A549 (cell line): Measurements from ENCODE around the gene RBM24.

ENCODE experiments used
- FOSL2 ChIP-seq, 2 experiments: fragments of 450-650 bp in 1 of 2; fragments of >200 bp in 1 of 2; sonication (Bioruptor Twin) in 1 of 2; formaldehyde crosslinking; IDR thresholded peaks; 2 replicates each; pipeline versions ENCODE4 v1.5.0 to v1.6.1; 2016 to 2020; ENCODE audit warnings: mild to moderate bottlenecking in 1 of 2, moderate library complexity in 1 of 2
- JUN ChIP-seq, 2 experiments: fragments of >200 bp; sonication (Bioruptor Twin); formaldehyde crosslinking; IDR thresholded peaks; 2 replicates in 1 of 2; 3 replicates in 1 of 2; pipeline ENCODE4 v1.6.1; 2016 to 2017
- POLR2AphosphoS2 ChIP-seq: conservative IDR thresholded peaks from 2 replicates; pipeline ENCODE4 v1.6.1; 2012; ENCODE audit warnings: low read length, improper control_type of control experiment, inconsistent platforms
- ZFP36 ChIP-seq: fragments of 450-650 bp; IDR thresholded peaks from 2 replicates; pipeline ENCODE4 v1.6.1; 2014; ENCODE audit warnings: borderline replicate concordance; ENCODE audit not compliant: partially characterized antibody
- TF ChIP-seq, protein P1 (sequence below): fragments of >200 bp; sonication (Bioruptor Twin); formaldehyde crosslinking; IDR thresholded peaks from 3 replicates; pipeline ENCODE4 v1.5.1; 2016
- TF ChIP-seq, protein P2 (sequence below): fragments of 200-600 bp; sonication (generic); IDR thresholded peaks from 2 replicates; pipeline ENCODE4 v1.6.1; 2016; ENCODE audit warnings: antibody characterized with exemption, mild to moderate bottlenecking, moderate library complexity
- TF ChIP-seq, protein P3 (sequence below): fragments of 450-650 bp; IDR thresholded peaks from 2 replicates; pipeline ENCODE4 v1.6.1; 2014; ENCODE audit warnings: antibody characterized with exemption

DNA sequence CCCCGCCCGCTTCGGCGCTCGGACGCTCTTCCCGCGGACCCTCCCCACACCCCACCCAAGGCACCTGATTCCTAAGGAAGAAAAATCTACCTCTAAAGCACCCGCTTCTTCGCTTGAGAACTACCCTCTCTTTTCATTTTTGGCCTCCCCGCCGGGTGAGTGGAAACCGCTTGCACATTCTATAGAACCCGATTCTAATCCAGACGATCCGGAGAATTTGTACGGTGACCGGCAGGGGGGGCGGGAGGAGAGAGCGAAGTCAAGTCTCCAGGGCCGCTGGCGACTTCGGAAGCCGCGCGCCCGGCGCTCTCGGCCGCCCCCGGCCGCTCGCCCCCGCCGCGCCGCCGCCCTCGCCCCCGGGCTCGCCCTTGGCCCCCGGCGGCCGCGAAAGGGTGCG is at the start of gene RBM24:
- TF ChIP-seq, protein P1, sequence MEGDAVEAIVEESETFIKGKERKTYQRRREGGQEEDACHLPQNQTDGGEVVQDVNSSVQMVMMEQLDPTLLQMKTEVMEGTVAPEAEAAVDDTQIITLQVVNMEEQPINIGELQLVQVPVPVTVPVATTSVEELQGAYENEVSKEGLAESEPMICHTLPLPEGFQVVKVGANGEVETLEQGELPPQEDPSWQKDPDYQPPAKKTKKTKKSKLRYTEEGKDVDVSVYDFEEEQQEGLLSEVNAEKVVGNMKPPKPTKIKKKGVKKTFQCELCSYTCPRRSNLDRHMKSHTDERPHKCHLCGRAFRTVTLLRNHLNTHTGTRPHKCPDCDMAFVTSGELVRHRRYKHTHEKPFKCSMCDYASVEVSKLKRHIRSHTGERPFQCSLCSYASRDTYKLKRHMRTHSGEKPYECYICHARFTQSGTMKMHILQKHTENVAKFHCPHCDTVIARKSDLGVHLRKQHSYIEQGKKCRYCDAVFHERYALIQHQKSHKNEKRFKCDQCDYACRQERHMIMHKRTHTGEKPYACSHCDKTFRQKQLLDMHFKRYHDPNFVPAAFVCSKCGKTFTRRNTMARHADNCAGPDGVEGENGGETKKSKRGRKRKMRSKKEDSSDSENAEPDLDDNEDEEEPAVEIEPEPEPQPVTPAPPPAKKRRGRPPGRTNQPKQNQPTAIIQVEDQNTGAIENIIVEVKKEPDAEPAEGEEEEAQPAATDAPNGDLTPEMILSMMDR = peak; percentile 21; the same call in 2 of the 3 replicates
- TF ChIP-seq, protein P2, sequence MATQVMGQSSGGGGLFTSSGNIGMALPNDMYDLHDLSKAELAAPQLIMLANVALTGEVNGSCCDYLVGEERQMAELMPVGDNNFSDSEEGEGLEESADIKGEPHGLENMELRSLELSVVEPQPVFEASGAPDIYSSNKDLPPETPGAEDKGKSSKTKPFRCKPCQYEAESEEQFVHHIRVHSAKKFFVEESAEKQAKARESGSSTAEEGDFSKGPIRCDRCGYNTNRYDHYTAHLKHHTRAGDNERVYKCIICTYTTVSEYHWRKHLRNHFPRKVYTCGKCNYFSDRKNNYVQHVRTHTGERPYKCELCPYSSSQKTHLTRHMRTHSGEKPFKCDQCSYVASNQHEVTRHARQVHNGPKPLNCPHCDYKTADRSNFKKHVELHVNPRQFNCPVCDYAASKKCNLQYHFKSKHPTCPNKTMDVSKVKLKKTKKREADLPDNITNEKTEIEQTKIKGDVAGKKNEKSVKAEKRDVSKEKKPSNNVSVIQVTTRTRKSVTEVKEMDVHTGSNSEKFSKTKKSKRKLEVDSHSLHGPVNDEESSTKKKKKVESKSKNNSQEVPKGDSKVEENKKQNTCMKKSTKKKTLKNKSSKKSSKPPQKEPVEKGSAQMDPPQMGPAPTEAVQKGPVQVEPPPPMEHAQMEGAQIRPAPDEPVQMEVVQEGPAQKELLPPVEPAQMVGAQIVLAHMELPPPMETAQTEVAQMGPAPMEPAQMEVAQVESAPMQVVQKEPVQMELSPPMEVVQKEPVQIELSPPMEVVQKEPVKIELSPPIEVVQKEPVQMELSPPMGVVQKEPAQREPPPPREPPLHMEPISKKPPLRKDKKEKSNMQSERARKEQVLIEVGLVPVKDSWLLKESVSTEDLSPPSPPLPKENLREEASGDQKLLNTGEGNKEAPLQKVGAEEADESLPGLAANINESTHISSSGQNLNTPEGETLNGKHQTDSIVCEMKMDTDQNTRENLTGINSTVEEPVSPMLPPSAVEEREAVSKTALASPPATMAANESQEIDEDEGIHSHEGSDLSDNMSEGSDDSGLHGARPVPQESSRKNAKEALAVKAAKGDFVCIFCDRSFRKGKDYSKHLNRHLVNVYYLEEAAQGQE = no peak
- no peak for TF ChIP-seq FOSL2 (IDR thresholded peaks at IDR 0.05)
- TF ChIP-seq FOSL2 (CRISPR knock-in tag; IDR thresholded peaks at IDR 0.05) = no peak
- TF ChIP-seq, protein P3, sequence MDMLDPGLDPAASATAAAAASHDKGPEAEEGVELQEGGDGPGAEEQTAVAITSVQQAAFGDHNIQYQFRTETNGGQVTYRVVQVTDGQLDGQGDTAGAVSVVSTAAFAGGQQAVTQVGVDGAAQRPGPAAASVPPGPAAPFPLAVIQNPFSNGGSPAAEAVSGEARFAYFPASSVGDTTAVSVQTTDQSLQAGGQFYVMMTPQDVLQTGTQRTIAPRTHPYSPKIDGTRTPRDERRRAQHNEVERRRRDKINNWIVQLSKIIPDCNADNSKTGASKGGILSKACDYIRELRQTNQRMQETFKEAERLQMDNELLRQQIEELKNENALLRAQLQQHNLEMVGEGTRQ = no peak
- no peak for TF ChIP-seq ZFP36
- no peak for TF ChIP-seq POLR2AphosphoS2
- no peak; a peak in 1 of 5 replicates for TF ChIP-seq JUN (IDR thresholded peaks at IDR 0.05)
